ENCODE measurements around the gene TMF1. TPM values are rescaled to one million over a fixed set of nuclear protein-coding genes. Genes with fewer than 3 reads are reported as not detected.

The TMF1 gene
- total and polyA plus RNA-seq, 8 donors = 6.0 to 53.8 (median 12.6) TPM

DNA sequence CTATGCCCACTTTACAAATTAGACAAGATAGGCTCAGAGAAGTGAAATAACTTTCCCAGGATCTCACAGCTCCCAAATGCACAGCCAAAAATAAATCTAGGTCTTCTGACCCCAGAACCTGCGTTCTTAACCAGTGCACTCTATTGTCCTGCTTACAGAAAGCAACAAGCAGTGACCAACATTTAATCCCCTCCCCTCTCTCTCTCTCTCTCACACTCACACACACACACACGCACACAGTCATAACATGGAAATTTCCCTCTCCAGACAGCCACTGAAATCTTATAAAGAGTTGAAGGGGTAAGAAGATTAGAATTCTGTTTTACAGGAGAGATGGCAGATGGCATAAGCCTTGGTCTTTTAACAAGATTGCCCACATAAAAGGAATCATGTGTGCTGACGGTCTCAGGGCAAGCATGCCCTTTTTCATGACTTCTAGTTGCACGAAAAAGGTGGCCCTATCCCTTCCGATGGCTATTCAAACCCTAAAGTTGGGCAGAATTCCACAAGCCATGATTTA lies 68.1 kb downstream of the TMF1 start:
- intact Hi-C loops (cut with DNase I; ENCODE audit: low total_unique reads) = no loop called here
- no peaks in the 10 kb centered on the region for H3K9me3 ChIP-seq
- H3K4me1 ChIP-seq = no peaks in the 10 kb centered on the region
- no peaks in the 10 kb centered on the region for H3K27me3 ChIP-seq
- WGBS, 5 donors = 73 to 97% (median 88%) methylated on average over 5 of the region's 5 CpGs
- no peak overlapping the region for H3K27ac ChIP-seq
- peaks cover 62 to 100% (median 100%) of the 10 kb centered on the region in 4 donors for H3K36me3 ChIP-seq
- no peak for TF ChIP-seq POLR2AphosphoS5 (IDR thresholded peaks at IDR 0.05)
- TF ChIP-seq, protein P1, sequence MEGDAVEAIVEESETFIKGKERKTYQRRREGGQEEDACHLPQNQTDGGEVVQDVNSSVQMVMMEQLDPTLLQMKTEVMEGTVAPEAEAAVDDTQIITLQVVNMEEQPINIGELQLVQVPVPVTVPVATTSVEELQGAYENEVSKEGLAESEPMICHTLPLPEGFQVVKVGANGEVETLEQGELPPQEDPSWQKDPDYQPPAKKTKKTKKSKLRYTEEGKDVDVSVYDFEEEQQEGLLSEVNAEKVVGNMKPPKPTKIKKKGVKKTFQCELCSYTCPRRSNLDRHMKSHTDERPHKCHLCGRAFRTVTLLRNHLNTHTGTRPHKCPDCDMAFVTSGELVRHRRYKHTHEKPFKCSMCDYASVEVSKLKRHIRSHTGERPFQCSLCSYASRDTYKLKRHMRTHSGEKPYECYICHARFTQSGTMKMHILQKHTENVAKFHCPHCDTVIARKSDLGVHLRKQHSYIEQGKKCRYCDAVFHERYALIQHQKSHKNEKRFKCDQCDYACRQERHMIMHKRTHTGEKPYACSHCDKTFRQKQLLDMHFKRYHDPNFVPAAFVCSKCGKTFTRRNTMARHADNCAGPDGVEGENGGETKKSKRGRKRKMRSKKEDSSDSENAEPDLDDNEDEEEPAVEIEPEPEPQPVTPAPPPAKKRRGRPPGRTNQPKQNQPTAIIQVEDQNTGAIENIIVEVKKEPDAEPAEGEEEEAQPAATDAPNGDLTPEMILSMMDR (IDR thresholded peaks at IDR 0.05) = no peak
- no peak for TF ChIP-seq POLR2A (IDR thresholded peaks at IDR 0.05)
- TF ChIP-seq EP300 (IDR thresholded peaks at IDR 0.05) = no peak
- H3K4me3 ChIP-seq = no peak overlapping the region
- DNase-seq = no peak

DNA sequence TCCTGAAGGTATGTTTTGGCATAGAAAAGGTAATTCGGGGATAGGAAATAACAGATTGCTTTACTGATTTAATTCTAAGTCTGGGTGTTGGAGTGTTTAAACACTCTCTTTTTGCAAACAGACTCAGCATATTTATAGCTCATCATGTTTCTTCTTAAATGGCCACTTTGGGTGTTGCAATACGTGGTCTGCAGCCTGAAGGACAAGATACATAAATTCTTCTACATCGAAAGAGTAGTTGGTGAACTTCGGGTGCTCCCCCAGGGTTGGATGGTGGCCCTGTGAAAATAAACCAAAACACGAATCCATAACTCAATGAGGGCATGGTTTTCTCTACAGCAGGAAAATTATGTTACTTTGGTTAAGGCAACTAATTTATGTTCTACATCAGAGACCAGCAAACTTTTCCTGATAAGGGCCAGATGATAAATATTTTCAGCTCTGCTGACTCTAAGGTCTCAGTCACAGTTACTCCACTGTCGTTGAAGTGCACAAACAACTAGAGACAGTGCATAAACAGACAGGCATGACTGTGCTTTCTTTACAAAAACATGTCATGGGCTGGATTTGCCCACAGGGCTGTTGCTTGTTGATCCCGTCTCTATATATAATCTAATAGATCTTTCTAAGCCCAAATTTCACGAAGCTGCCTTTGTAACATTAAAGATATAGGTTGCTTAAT lies 74.5 kb downstream of the TMF1 start:
- Histone ChIP-seq H3K36me3 (peaks cover 58 to 79% (median 72%) of the 10 kb centered on the region in 4 donors), H3K27ac (no peak overlapping the region), H3K9me3 (no peaks in the 10 kb centered on the region), H3K27me3 (no peaks in the 10 kb centered on the region), H3K4me3 (no peak overlapping the region), H3K4me1 (no peaks in the 10 kb centered on the region)
- TF ChIP-seq POLR2A (IDR thresholded peaks at IDR 0.05) = no peak
- TF ChIP-seq, protein P1 (IDR thresholded peaks at IDR 0.05) = no peak
- TF ChIP-seq POLR2AphosphoS5 (IDR thresholded peaks at IDR 0.05) = no peak
- TF ChIP-seq EP300 (IDR thresholded peaks at IDR 0.05) = no peak
- no peak for DNase-seq
- intact Hi-C loops (cut with DNase I; ENCODE audit: low total_unique reads) = no loop called here
- 70 to 81% (median 75%) methylated on average over 8 of the region's 8 CpGs for WGBS, 5 donors

DNA sequence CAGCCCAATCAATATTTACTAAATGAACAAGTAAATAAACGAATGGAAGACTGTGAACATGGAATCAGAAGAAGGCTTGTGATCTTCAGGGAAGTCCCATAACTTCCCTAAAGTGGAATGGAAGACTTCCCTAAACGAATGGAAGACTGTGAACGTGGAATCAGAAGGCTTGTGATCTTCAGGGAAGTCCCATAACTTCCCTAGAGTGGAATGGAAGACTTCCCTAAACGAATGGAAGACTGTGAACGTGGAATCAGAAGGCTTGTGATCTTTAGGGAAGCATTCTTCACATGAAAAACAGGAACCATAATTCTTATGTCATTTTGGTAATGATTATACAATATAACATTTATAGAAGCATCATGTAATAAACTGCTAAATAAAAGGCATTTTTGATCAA lies 77.4 kb downstream of the TMF1 start:
- TF ChIP-seq POLR2AphosphoS5 (IDR thresholded peaks at IDR 0.05) (no peak), EP300 (IDR thresholded peaks at IDR 0.05) (no peak), POLR2A (IDR thresholded peaks at IDR 0.05) (no peak)
- TF ChIP-seq, protein P1 (IDR thresholded peaks at IDR 0.05) = no peak
- 67 to 86% (median 86%) methylated on average over 5 of the region's 5 CpGs for WGBS, 5 donors
- DNase-seq = no peak
- Histone ChIP-seq H3K4me3 (no peak overlapping the region), H3K36me3 (peaks cover 35 to 51% (median 43%) of the 10 kb centered on the region in 4 donors), H3K9me3 (no peaks in the 10 kb centered on the region), H3K27ac (no peak overlapping the region), H3K27me3 (no peaks in the 10 kb centered on the region), H3K4me1 (no peaks in the 10 kb centered on the region)
- intact Hi-C loops (cut with DNase I; ENCODE audit: low total_unique reads) = no loop called here

DNA sequence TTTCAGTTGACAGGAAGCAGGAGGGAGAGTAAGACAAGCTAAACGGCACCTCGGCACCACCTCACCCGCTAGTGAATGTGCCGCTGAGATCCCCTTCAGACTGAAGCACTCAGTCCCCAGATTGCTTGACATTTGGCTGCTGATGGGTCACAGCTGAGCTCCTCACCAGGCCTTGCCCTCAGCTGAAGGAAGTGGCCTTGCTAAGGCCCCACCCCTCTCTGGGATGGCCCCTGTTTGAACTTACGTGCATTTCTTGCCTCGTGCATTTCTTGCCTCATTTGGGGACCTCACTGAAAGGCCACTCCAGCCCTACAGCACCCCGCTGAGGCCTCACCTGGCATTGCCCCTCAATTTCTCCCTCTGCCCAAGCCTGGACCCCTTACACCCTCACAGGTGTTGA lies 78.5 kb downstream of the TMF1 start:
- 60 to 68% (median 66%) methylated on average over 7 of the region's 7 CpGs for WGBS, 5 donors
- TF ChIP-seq POLR2A (IDR thresholded peaks at IDR 0.05) = no peak

More for the DNA sequence above, 78.5 kb downstream of the TMF1 start:
- intact Hi-C loops (cut with DNase I; ENCODE audit: low total_unique reads) = no loop called here
- Histone ChIP-seq H3K27me3 (peaks cover 0 to 4% (median 0%) of the 10 kb centered on the region in 3 donors), H3K9me3 (no peaks in the 10 kb centered on the region), H3K36me3 (peaks cover 24 to 40% (median 32%) of the 10 kb centered on the region in 4 donors), H3K27ac (no peak overlapping the region), H3K4me3 (no peak overlapping the region), H3K4me1 (no peaks in the 10 kb centered on the region)
- no peak for DNase-seq

Data from stomach (tissue), 9 donors.